ENCODE results near the gene CHRND.
A peak's percentile ranks its signal among the peaks of the same experiment; 100 is the strongest.

CHRND gene

DNA sequence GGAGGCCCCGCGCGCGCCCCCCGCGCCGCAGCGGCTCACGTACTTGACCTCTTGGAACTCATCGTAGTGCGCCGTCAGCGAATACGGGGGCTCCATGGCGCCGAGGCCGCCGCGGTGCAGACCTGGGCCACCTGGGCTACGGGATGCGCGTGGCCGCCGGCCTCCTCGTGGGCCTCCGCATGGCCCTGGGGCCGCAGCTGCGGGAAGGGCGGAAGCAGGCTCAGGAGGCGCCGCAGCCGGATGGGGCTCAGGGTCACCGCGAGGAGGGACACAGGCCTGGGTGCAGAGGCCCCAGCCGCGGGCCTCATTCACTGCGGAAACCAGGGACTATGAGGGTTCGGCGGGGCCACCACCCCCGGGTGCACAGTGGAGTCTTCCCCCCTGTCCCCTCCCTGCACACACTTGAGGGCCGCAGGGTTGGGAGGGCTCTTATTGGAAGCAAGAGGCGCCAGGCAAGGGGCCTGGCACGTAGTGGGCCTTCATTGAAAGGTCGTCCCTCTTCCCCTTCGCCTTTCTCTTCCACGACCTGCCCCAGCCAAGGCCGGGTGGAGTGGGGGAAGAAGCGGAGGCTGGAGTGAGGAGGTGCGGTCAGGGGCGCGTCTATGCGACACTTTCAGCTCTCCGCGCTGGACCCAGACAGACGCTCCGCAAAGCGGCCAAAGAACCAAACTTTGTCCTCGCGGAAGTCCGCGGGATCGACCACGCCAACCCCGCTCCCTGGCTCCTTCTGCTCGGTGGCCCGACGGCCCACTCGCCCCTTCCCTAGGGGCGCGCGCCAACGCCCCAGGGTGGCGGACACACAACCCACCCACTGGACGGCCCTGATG is 39.2 kb upstream of the CHRND start:
- Histone ChIP-seq H3K4me3 (ENCODE audit: low read depth, low read length) (peak overlapping the region; percentile 32), H3K27ac (ENCODE audit: extremely low read depth, low read depth, low read length) (no peak overlapping the region; the same call in 1 of the 2 replicates), H3K9me3 (ENCODE audit: control insufficient read depth, insufficient read depth, low read depth, low read length) (no peaks in the 10 kb centered on the region), H3K4me1 (ENCODE audit: control insufficient read depth, insufficient read depth, low read length) (no peaks in the 10 kb centered on the region), H3K36me3 (ENCODE audit: control insufficient read depth in 2 of 2, insufficient read depth in 1 of 2, low read length in 2 of 2) (peaks cover 0 to 8% of the 10 kb centered on the region in 2 experiments; a peak in 1 of 3 replicates)
- ChIA-PET POLR2A (no interaction called here), CTCF (interaction anchor here (1.1 kb wide), 1 partner anchor 37 kb away, joined by 3 read pairs; no protein-coding TSS in a partner anchor)
- no peak for TF ChIP-seq ZNF518A (tag by site-specific recombination; conservative IDR thresholded peaks at IDR 0.05; ENCODE audit: low read depth)
- peak; percentile 36; the same call in 1 of the 2 replicates for TF ChIP-seq KLF1 (tag by site-specific recombination; IDR thresholded peaks at IDR 0.05)
- no peak for TF ChIP-seq ZBTB20 (tag by site-specific recombination; IDR thresholded peaks at IDR 0.05)

DNA sequence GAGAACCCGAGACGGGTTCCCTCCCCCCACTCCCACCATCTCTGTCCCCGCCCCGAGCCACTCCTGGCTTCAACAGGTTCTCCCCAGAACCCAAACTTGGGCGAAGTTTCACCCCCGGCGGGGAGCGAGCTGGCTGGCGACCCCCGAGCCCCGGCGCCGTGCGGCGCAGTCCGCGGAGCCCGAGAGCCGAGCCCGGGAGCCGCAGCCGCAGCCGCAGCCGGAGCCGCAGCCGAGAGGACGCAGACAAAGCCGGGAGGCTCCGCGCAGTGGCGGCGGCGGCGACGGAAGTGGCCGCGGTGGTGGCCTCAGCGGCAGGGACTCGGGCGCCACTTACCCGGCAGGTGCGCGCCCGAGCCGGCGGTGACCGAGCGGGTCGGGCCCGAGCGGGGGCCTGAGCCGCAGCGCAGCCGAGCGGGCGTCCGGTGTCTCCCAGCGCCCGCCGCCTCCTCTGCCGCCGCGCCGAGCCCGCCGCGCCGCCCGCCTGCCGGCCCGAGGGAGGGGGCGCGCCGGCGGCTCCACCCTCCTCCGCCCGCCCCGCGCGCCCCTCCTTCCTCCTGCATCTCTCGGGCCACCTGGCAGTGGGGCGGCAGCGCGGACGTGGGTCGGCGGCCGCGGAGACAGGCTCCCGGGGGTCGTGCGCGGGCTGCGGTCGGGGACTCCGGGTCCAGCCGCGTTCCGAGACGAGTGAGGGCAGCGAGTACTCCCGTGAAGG is 38.4 kb upstream of the CHRND start, which contains the start of gene ECEL1:
Gene ECEL1, minus strand, starts transcription at position 450 of the 712 bp plus-strand sequence. CDS start 1,181 bp downstream, outside the sequence.
- POLR2A ChIA-PET = no interaction called here
- Histone ChIP-seq H3K4me1 (ENCODE audit: control insufficient read depth, insufficient read depth, low read length) (no peaks in the 10 kb centered on the region), H3K27ac (ENCODE audit: extremely low read depth, low read depth, low read length) (no peak within 1 kb of the TSS; the same call in 1 of the 2 replicates), H3K9me3 (ENCODE audit: control insufficient read depth, insufficient read depth, low read depth, low read length) (no peaks in the 10 kb centered on the region), H3K4me3 (ENCODE audit: low read depth, low read length) (peak within 1 kb of the TSS; percentile 32), H3K36me3 (ENCODE audit: control insufficient read depth in 2 of 2, insufficient read depth in 1 of 2, low read length in 2 of 2) (peaks cover 0 to 4% of the 10 kb centered on the region in 2 experiments; a peak in 1 of 3 replicates)
- TF ChIP-seq, protein P1, sequence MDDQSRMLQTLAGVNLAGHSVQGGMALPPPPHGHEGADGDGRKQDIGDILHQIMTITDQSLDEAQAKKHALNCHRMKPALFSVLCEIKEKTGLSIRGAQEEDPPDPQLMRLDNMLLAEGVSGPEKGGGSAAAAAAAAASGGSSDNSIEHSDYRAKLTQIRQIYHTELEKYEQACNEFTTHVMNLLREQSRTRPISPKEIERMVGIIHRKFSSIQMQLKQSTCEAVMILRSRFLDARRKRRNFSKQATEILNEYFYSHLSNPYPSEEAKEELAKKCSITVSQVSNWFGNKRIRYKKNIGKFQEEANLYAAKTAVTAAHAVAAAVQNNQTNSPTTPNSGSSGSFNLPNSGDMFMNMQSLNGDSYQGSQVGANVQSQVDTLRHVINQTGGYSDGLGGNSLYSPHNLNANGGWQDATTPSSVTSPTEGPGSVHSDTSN (CRISPR knock-in tag; IDR thresholded peaks at IDR 0.05) = 0 out of 2 replicates have a peak, but pooled peaks have one; percentile 34
- TF ChIP-seq ZNF398 (tag by site-specific recombination; IDR thresholded peaks at IDR 0.05) = peak; percentile 35; the same call in 1 of the 2 replicates
- no peak for TF ChIP-seq ZNF747 (tag by site-specific recombination; IDR thresholded peaks at IDR 0.05)
- no peak for TF ChIP-seq ZNF473 (tag by site-specific recombination; IDR thresholded peaks at IDR 0.05)
- peak; percentile 33; the same call in 1 of the 2 replicates for TF ChIP-seq ZFHX2 (tag by site-specific recombination; conservative IDR thresholded peaks at IDR 0.05)
- TF ChIP-seq EGR2 (tag by site-specific recombination; IDR thresholded peaks at IDR 0.05; ENCODE audit: low read depth) = 0 out of 2 replicates have a peak, but pooled peaks have one; percentile 15
- TF ChIP-seq, protein P2, sequence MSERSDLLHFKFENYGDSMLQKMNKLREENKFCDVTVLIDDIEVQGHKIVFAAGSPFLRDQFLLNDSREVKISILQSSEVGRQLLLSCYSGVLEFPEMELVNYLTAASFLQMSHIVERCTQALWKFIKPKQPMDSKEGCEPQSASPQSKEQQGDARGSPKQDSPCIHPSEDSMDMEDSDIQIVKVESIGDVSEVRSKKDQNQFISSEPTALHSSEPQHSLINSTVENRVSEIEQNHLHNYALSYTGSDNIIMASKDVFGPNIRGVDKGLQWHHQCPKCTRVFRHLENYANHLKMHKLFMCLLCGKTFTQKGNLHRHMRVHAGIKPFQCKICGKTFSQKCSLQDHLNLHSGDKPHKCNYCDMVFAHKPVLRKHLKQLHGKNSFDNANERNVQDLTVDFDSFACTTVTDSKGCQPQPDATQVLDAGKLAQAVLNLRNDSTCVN (tag by site-specific recombination; optimal IDR thresholded peaks at IDR 0.05) = peak; percentile 24
- CTCF ChIA-PET = interaction anchor here (1.1 kb wide), 2 partner anchors 36 to 48 kb away, joined by 3 read pairs; no protein-coding TSS in a partner anchor
